Measurements from ENCODE around the gene ECPAS. TPM values are rescaled to one million over a fixed set of nuclear protein-coding genes. Genes with fewer than 3 reads are reported as not detected.
"Not testable (repeated sequence)": the region's sequence is repeated elsewhere in the genome, so short reads cannot be mapped to it uniquely, and the experiment has no call there.

ECPAS gene, protein sequence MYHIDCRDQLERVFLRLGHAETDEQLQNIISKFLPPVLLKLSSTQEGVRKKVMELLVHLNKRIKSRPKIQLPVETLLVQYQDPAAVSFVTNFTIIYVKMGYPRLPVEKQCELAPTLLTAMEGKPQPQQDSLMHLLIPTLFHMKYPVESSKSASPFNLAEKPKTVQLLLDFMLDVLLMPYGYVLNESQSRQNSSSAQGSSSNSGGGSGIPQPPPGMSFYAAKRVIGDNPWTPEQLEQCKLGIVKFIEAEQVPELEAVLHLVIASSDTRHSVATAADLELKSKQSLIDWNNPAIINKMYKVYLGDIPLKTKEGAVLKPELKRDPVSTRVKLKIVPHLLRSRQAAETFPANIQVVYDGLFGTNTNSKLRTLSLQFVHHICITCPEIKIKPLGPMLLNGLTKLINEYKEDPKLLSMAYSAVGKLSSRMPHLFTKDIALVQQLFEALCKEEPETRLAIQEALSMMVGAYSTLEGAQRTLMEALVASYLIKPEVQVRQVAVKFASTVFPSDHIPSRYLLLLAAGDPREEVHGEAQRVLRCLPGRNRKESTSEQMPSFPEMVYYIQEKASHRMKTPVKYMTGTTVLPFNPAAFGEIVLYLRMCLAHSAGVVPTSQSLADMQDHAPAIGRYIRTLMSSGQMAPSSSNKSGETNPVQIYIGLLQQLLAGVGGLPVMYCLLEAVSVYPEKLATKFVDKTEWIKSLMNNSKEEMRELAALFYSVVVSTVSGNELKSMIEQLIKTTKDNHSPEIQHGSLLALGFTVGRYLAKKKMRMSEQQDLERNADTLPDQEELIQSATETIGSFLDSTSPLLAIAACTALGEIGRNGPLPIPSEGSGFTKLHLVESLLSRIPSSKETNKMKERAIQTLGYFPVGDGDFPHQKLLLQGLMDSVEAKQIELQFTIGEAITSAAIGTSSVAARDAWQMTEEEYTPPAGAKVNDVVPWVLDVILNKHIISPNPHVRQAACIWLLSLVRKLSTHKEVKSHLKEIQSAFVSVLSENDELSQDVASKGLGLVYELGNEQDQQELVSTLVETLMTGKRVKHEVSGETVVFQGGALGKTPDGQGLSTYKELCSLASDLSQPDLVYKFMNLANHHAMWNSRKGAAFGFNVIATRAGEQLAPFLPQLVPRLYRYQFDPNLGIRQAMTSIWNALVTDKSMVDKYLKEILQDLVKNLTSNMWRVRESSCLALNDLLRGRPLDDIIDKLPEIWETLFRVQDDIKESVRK (N-terminal part only)
- total RNA-seq (2014; rRNA removed; shearing (Covaris generic)), result 43.9 and 44.8 TPM in 2 replicates

DNA sequence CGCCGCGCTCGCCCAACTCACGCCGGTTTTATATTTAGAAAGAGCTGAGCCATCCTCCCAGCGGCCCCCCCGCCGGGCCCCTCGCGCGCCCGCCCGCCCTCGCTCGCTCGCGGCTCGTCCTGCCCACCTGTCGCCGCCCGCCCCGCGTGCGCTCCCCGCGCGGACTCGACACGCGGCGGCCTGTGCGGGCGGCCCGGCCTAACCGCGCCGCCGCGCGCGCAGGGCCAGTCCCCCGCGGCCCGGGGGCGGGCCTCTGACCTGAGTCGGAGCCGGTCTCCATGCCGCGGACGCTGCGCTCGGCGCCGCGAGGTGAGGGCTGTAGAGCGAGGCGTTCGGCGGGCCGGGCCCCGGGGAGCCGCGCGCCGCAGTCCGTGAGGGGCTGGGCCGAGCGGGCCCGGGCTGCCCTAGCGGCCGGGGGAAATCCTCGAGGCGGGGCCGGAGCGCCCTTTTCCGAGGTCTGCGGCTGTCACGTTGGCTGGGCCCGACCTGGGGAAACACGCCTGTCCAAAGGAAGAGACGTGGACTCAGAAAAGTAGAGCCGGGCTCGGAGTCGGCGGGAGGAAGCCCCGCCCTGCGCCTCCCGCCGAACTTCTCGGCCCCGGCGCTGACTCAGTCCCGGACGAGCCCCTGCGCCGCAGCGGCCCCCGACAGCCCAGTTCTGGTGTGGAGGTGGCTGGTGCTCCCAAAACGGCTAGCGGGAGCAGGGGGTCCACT lies at the start of gene ECPAS:
Gene ECPAS, minus strand, starts transcription at position 526 of the 714 bp plus-strand sequence. CDS start 11,465 bp downstream, outside the sequence.
- peak; percentile 62 for DNase-seq (ENCODE audit: low spot score)

DNA sequence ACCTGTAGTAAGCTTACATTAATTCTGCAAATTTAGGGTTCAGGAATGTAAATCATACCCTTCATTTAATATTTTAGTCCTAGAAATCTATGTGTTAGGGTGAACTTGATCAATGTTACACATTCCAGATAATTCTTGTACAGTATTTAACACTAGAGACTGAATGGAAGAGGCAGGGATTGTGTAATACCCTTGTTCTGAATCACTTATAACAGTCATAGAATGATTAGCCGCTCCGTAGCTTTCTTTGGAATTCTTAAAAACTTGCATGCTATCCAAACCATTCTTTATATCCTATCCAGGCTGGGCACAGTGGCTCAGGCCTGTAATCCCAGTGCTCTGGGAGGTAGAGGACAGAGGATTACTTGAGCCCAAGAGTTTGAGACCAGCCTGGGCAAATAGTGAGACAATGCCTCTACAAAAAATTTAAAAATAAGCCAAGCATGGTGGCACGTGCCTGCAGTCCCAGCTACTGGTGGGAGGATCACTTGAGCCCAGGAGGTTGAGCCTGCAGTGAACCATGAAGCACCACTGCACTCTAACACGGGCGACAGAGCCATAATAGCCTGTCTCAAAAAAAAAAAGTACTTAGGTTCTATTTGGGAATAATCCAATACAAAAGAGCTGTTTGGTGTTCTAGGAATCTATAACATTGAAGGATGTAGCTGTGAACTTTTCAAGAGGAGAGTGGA lies 49.1 kb upstream of the ECPAS start:
- no peak for DNase-seq (ENCODE audit: low spot score)

GRCh38 chr9:111531716-111532115 lies 47.5 kb upstream of the ECPAS start:
- DNase-seq (ENCODE audit: low spot score), result no peak

DNA sequence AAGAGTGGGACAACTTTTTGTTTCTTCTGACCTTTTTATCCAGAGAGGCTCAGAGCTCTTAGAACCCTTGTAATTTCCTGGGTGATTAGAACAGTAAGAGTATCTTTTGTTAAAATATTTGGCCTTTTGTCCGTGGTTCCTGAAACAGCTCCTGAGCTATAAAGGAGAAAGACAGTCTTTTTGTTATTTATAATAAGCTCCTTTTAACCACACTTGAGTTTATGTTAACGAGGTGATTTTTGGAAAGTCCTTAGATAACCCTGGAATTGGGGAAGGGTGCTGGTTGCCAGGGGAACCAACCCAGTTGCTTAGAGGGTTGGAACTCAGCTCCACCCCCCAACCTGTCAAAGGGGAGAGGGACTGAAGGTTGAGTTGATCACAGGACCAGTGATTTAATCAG lies 45.6 kb upstream of the ECPAS start:
- no peak for DNase-seq (ENCODE audit: low spot score)

DNA sequence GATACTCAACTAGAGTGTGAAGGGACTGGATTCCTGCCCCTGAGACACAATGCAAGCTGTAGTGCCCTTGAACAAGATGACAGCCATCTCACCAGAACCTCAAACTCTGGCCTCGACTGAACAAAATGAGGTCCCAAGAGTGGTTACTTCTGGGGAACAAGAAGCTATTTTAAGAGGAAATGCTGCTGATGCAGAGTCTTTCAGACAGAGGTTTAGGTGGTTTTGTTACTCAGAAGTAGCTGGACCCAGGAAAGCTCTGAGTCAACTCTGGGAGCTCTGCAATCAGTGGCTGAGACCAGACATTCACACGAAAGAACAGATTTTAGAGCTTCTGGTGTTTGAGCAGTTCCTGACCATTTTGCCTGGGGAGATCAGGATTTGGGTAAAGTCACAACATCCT lies 43.2 kb upstream of the ECPAS start:
- DNase-seq (ENCODE audit: low spot score), result no peak

- no peak for DNase-seq (ENCODE audit: low spot score)
Observed at GRCh38 chr9:111525056-111525977, 41.1 kb upstream of the ECPAS start, which contains the start of gene ZNF483. Gene ZNF483, plus strand, starts transcription at chr9:111525179. Its CDS starts 2,217 bp downstream, at chr9:111527396.

DNA sequence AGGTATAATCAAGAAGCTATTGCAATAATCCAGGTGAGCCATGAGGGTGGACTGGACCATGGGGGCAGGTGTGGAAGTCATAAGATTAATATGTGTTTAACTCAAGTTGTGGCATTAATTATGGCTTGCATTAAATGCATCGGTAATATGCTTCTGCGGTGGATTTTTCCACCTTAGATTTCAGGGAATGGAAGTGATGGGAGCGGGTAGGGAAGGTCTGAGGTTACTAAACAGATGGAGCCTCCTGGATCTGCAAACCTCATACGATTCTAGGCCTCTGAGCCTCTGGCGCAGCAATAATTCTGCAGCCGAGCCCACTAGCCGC lies 40.5 kb upstream of the ECPAS start:
- no peak for DNase-seq (ENCODE audit: low spot score)

DNA sequence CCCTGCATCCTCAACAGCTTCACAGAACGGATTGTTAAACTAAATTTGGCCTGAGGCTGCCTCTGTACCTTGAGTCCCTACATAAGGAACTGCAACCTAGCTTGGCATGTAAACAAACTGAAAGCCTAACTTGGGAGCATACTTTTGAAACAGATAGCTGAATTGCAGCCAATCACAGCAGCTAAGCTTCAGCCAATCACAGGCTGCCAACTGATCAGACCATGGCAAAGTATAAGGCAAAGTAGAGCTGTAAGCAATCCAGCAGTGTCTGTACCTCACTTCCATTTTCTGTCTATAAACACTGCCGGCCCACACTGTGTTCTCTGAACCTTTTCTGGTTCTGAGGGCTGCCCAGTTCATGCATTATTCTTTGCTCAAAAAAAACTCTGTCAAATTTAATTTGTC lies 31.9 kb upstream of the ECPAS start:
- DNase-seq (ENCODE audit: low spot score), result peak; percentile 46

GRCh38 chr9:111514967-111515366 lies 30.8 kb upstream of the ECPAS start:
- DNase-seq (ENCODE audit: low spot score), result no peak

GRCh38 chr9:111511581-111511980 lies 27.4 kb upstream of the ECPAS start:
- DNase-seq (ENCODE audit: low spot score), result not testable (repeated sequence)

DNA sequence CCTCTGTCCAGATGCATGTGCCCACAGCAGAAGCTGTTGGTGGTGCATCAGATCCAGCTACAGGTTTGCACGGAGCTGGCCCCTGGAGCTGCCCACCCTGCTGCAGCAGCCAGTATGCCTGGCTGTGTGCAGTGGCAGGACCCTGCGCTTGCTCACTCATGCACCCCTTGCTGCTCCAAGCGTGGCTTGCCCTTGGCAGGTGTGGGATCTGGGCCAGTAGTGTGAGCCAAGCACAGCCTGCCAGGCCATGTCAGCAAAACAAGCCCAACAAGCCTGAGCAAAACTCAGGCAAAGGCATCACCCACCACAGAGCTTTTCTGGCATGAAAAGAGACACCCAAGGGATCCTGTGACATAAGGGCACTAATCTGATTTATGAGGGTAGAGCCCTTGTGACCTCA lies 18.3 kb upstream of the ECPAS start:
- no peak for DNase-seq (ENCODE audit: low spot score)

- no peak for DNase-seq (ENCODE audit: low spot score)
Observed at GRCh38 chr9:111501648-111502047, 17.5 kb upstream of the ECPAS start.

- no peak for DNase-seq (ENCODE audit: low spot score)
Observed at GRCh38 chr9:111501005-111501562, 16.9 kb upstream of the ECPAS start.

DNA sequence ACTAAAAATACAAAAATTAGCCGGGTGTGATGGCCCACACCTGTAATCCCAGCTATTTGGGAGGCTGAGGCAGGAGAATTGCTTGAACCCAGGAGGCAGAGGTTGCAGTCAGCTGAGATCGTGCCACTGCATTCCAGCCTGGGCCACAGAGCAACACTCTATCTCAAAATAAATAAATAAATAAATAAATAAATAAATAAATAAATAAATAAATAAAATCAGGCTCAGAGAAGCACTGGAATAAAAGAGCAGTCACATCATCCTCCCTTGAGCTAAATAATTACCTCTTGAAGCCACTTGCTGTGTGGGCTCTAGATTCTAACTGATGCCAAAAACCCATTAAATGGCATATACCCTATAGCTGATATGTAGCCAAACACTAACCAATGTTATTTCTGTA lies 13.0 kb upstream of the ECPAS start:
- not testable (repeated sequence) for DNase-seq (ENCODE audit: low spot score)

- DNase-seq (ENCODE audit: low spot score), result no peak
Observed at GRCh38 chr9:111484572-111484894, 350 bp upstream of the ECPAS start.

GRCh38 chr9:111483439-111483857 lies 735 bp downstream of the ECPAS start:
- no peak for DNase-seq (ENCODE audit: low spot score)

GRCh38 chr9:111482694-111483438 lies 1.3 kb downstream of the ECPAS start:
- peak; percentile 50 for DNase-seq (ENCODE audit: low spot score)

DNA sequence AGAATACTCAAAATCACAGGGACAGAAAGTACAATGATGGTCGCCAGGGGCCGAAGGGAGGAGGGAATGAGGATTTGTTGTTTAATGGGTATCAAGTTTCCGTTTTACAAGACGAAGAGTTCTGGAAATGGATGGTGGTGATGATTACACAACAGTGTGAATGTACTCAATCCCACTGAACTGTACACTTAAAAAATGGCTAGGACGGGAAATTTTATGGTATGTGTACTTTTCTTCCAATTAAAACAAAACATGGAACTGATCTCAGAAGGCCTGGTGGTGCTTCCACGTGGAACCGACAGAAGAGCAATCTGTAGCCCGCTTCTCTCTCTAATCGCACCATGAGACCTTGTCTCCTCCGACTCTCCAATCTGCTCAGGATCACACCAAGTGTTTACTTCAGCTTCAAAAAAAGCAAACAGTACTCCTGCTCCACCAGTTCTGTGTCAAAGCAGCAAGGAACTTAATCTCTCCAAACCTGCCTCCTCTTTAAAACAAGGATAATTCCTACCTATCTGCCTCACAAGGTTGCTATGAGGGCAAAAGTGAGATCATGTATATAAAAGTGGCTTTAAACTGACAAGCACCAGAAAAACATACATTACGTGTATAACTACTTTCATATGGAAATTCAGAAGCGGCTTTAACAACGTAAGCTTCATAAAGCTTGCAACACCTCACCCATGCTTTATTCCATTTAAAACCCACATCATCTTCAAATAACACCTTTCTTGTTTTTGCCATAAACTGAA lies 2.1 kb downstream of the ECPAS start:
- DNase-seq (ENCODE audit: low spot score), result peak; percentile 72

Data from H4 (cell line).